ENCODE measurements around the gene TNNI2.

DNA sequence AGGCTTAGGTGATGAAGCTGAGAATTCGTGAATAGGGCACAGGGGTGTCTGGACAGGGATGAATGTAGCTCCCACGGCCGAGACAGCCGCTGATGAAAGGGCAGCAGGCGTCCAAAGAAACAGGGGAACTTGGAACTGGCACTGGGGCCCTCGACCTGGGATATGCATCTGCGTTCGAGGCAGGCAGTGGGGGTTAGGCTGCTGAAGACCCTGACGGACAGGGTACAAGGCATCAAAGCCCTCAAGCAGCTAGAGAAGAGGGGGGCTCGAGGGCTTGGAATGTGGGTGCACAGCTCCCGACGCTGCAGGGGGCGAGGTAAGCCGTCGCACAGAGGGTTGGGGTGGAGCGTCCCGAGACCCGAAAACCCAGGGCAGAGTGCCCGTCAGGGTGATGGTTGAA lies 10.8 kb upstream of the TNNI2 start:
- TF ChIP-seq, protein P1, sequence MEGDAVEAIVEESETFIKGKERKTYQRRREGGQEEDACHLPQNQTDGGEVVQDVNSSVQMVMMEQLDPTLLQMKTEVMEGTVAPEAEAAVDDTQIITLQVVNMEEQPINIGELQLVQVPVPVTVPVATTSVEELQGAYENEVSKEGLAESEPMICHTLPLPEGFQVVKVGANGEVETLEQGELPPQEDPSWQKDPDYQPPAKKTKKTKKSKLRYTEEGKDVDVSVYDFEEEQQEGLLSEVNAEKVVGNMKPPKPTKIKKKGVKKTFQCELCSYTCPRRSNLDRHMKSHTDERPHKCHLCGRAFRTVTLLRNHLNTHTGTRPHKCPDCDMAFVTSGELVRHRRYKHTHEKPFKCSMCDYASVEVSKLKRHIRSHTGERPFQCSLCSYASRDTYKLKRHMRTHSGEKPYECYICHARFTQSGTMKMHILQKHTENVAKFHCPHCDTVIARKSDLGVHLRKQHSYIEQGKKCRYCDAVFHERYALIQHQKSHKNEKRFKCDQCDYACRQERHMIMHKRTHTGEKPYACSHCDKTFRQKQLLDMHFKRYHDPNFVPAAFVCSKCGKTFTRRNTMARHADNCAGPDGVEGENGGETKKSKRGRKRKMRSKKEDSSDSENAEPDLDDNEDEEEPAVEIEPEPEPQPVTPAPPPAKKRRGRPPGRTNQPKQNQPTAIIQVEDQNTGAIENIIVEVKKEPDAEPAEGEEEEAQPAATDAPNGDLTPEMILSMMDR (IDR thresholded peaks at IDR 0.05; ENCODE audit: low read length) = no peak
- TF ChIP-seq EZH2 (optimal IDR thresholded peaks at IDR 0.05; ENCODE audit: low read depth, low read length) = no peak
